GM18505 (cell line): ENCODE measurements around the gene AGBL1.

Experiments used
- ATAC-seq: cut with Tn5 transposase; IDR thresholded peaks from one replicate; pipeline ENCODE4 v1.9.1; 2021; ENCODE audit not compliant: unreplicated experiment
- POLR2A ChIP-seq: IDR thresholded peaks from 4 replicates; pipeline ENCODE4 v1.6.1; 2011; ENCODE audit warnings: borderline replicate concordance; ENCODE audit not compliant: insufficient read depth, insufficient read length; ENCODE audit errors: extremely low read depth

Gene AGBL1

DNA sequence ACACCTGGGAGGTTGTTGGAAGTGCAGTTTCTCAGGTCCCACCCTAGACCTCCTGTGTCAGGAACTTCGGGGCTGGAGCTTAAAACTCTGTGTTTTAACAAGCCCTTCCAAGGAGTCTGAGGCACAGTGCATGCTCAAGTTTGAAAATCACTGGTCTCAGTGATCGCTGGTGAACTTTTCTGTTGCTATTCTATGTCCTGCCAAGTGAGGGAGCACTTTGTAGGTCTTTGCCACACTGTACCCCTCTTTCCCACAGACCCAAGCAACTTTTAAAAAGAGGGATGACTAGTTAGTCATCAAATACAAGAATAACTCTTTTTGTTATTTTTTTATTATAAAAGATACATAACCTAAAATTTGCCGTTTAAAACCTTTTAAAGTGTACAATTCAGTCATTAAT lies 133.7 kb downstream of the AGBL1 start:
- no peak for TF ChIP-seq POLR2A
- no peak for ATAC-seq

DNA sequence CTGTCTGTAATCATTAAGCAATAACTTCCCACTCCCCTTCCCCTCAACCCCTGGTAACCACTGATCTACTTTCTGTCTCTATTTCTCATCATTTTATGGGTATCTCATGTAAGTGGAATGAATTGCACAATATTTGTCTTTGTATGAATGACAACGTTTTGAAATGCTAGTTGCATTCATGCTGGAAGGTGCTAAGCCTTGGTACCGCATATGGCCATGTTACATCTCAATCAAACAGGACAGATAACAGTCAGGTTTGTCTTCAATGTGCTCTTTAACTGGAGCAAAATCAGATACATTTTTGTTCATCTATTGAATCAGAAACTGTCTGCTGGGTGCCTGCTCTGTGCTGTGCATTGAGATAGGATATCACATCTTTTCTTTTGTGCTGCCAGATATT lies 134.2 kb downstream of the AGBL1 start:
- ATAC-seq: no peak
- no peak for TF ChIP-seq POLR2A

DNA sequence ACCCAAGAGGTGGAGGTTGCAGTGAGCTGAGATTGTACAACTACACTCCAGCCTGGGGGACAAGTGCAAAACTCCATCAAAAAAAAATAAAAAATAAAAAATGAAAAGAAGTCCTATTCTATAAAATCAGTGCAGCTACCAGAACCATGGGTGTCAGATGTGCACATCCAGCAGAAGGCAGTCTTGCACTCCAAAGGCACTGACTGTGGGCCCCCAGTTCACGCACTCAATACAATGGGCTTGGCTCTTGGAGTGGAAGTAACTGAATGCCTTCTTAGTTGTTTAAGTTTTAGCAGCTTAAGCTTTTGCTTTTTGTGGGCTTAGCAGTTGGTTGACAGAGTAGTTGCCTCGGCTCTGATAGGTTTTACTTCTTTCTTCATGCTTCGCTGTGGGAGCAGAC lies 141.4 kb downstream of the AGBL1 start:
- no peak for ATAC-seq
- TF ChIP-seq POLR2A: no peak

DNA sequence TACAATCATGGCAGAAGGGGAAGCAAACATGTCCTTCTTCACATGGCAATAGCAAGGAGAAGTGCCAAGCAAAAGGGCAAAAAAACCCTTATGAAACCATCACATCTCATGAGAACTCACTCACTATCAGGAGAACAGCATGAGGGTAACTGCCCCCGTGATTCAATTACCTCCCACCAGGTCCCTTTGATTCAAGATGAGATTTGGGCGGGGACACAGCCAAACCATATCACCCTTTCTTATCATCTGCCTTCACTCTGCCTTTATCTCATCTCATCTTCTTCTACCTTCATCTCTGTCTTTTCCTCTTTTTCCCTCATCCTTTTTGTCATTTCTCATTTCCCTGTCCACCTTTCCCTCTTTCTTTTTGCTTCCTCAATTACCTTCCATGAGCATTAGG lies 149.6 kb downstream of the AGBL1 start:
- no peak for ATAC-seq
- no peak for TF ChIP-seq POLR2A

DNA sequence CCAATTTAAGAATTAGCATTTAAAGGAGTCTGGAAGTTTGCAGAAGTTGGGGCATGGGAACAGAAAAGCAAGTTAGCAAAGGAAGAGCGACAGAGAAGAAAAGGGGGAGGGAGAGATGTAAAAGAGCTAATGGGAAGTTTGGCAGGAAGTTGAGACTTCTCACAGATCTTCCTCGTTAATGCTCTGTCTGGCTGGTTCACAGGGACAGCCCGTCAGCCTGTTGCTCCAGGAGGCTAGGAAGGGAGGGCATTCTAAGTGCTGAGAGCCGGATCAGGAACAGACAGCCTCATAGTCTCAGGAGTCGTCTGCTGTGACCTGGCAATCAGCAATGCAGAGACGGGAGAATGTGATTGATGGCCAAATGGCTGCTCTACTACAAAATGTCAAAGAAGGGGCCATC lies 150.3 kb downstream of the AGBL1 start:
- ATAC-seq: no peak

DNA sequence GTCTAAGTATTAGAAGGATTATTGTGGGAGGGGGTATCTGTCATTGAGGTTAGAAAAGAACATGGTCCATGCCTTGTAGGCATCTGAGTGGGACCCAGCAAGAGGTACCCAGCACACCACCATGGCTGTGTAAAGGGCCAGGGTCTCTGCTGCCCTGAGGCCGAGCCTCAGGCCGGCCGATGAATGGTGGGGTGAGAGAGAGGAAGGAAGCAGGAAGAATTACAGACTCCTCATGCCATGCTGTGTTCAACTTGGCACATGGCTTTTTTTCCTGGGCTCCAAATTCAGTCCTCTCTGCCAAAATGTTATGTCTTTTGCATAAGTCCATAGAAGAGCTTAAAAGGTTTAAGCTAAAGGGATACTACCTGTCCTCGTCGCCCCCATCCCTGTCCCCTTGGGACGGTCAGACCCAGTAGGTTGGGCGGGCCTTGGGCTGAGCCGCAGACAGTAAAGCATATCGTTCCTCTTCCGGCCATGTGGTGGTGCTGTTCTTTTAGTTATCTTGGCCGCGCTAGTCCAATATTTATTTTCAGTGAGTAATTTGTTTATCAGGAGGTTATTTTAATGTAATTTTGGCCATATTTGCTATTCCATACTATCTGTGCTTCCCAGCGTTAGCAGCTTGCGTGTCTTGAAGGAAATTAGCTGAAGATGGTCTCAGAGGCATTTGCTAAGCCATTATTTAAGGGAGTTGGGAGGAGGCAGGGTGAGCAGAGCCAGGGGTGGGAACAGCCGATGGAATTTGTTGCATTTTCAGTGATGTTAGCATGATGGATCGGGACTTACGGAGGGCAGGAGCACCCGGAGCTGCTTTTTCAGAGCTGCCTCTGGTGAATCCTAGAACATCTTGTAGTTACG lies 152.4 kb downstream of the AGBL1 start:
- ATAC-seq: no peak
- TF ChIP-seq POLR2A: no peak

More for the DNA sequence above, 150.3 kb downstream of the AGBL1 start:
- no peak for TF ChIP-seq POLR2A

DNA sequence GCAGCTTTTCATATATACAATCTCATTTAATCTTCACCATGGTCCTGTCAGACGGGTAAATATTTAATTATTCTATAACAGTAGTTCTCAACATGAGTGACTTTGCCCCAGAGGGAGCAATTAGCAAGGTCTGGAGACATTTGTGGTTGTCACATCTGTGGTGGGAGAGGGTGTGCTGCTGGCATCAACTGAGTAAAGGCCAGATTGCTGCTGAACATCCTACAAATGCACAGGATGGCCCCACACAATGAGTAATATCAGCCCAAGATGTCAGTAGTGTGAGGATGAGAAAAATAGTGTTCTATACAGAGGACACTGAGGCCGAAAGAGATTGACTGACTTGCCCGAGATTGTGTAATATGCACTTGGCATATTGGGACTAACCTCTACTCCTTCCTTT lies 156.0 kb downstream of the AGBL1 start:
- no peak for TF ChIP-seq POLR2A
- no peak for ATAC-seq

DNA sequence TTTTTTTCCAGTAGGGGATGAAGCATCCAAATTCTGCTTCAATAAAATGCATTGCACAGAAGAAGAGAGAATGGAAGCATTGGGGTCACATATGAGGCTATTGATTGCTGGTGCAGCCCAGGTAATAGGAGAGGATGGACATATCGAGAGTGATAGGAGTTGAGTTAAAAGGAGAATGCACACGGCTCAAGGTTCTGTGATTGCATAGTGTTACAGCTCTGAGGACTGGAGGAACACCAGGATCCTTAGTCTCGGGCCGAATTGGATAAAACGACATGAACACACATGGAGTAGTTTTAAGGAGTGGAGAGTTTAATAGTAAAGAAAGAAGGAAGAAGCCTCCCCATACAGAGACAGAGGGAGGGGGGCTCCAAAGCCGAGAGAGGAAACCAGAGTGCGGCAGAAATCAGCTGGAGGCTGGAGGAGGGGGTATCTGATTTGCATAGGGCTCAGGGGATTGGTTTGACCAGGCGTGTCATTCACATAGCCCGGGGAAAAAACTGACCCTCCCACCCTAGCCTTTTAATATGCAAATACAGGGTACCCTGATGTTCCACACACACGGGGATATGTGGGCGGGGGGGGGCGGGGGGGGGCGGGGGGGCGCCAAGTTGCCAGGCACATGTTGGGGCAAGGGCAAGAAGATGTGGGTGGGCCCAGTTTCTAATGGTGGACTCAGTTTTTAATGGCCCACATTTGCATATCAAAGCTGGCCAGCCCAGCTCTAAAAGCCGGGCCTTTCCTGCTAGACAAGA lies 156.9 kb downstream of the AGBL1 start:
- no peak for TF ChIP-seq POLR2A

DNA sequence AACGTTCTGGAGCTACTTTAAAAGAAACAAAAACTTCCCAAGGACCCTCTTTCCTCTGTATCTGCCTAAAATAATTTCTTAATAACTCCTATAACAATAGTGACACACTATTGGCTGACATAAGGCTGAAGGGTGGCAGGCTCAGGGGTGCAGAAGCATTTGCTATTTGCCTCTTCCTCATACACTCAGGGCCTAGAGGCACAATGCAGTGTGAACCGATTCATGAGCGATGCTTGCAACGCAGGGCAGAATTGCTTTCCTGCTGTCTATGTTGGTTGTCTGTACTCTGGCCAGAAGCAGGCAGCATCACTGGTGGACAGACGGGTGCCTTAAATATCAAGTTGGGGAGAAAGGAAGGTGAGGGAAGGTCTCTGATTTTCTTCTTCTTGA lies 157.4 kb downstream of the AGBL1 start:
- ATAC-seq: no peak
- no peak for TF ChIP-seq POLR2A

More for the DNA sequence above, 156.9 kb downstream of the AGBL1 start:
- ATAC-seq: no peak

DNA sequence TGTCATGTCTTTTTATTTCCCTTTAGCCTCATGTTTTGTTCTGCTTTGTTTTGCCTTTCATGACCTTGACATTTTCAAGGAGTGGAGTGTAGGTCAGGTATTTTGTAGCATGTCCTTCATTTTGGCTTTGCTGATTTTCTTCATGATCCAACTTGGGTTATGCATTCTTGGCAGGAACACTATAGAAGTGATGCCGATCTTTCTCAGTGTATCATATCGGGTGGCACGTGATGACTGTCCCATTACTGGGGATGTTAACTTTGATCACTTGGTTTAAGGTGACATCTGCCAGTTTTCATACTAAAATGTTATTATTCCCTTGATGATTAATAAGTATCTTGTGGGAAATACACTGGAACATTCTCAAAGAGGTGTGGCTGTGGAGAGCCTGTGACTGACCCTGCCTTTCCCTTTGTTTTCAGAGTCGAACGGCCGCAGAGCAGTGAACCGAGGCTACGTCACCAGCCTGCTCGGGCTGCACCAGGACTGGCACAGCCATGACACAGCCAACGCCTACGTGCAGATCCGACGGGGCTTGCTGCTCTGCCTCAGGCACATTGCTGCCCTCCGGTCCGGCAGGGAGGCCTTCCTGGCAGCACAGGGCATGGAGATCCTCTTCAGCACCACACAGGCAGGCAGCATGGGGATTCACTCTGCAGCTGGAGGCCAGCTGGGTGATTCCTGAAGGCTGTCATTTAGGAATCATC lies 167.7 kb downstream of the AGBL1 start:
- TF ChIP-seq POLR2A: no peak
- ATAC-seq: no peak

DNA sequence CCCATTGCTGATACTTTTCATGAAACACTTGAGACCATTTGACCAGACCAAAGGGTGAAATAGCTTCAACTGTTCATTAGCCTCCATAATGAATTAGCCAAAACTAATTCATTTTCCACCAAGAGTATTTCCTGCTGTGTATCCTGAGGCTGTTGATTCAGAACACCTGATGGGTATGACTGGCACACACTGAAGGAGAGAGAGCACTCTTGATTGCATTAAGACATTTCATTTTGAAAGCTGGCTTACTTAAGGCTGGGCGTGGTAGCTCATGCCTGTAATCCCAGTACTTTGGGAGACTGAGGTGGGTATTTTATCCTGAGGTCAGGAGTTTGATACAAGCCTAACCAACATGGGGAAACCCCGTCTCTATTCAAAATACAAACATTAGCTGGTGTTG lies 175.6 kb downstream of the AGBL1 start:
- TF ChIP-seq POLR2A: no peak
- ATAC-seq: no peak

DNA sequence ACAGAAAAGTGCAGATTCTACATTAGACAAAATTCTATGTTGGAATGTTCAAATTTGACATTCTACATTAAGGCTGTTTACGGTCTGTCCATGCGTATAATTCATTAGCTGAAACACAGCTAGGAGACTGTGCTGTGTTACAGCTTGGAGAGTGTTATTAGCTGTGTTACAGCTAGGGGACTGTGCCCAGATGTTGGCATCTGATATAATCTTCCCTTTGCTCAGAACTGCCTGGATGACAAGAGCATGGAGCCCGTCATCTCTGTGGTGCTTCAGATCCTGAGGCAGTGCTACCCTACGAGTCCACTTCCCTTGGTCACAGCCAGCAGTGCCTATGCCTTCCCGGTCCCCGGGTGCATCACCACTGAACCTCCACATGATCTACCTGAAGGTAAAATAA lies 177.0 kb downstream of the AGBL1 start:
- no peak for TF ChIP-seq POLR2A

DNA sequence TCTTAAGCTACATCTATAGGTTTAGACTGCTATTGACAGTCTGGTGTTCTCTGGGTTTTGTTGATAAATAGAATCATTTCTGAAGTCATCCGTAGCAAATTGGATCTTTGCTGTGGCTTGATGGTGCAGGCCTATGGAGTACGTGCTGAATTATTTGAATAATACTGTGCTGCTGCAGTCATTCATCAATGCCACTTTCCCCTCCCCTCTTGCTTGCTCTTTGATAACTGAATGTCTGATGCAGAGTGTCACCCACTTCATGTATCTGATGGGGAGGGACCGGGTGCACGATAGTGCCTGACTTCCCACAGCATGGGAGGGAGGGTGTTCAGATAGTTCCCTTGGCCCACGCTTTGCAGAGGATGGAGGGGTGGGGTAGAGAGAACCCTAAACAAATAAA lies 179.9 kb downstream of the AGBL1 start:
- no peak for TF ChIP-seq POLR2A
- no peak for ATAC-seq

More for the DNA sequence above, 177.0 kb downstream of the AGBL1 start:
- no peak for ATAC-seq
